Activated CD4-positive, alpha-beta T cell treated with anti-CD3 and anti-CD28 coated beads, Interleukin-2, amount 50 U/mL, for 24 hours (primary cell): ENCODE measurements around the gene CKMT2.

ENCODE experiments used
- DNase-seq, 2 donors: peaks; one replicate each; pipeline ENCODE4 v3.0.0-alpha.2; 2020; ENCODE audit warnings: low read depth in 1 of 2, low spot score in 1 of 2

Gene CKMT2

DNA sequence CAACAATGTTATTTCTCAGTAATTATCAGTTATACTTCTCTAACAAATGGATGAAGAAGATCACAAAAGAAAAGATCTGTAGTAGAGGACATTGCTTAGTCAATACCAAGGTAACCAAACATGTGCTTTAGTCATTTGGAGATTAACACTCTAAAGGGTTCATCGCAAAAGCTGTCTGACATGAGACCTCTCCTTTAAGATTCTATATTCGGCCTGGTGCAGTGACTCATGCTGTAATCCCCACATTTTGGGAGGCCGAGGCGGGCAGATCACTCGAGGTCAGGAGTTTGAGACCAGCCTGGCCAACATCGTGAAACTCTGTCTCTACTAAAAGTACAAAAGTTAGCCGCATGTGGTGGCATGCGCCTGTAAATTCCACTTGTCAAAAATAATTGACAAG lies 18.3 kb upstream of the CKMT2 start:
- DNase-seq = no peak

DNA sequence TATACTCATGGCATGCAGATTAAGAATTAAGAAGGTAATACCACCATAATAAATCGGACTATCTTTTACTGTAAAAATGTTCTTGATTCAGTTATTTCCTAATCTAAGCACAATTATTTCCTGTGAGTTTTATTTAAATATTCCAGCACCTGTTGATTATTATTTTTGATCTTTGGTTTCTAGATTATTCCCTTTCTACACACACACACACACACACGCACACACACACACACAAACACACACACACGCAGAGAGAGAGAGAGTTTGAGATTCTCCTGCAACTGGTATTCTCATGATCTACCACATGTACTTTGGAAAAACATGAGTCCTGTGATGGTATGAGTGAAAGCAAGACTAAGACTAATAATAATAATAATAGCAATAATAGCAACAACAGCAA lies 17.0 kb upstream of the CKMT2 start:
- DNase-seq = no peak

DNA sequence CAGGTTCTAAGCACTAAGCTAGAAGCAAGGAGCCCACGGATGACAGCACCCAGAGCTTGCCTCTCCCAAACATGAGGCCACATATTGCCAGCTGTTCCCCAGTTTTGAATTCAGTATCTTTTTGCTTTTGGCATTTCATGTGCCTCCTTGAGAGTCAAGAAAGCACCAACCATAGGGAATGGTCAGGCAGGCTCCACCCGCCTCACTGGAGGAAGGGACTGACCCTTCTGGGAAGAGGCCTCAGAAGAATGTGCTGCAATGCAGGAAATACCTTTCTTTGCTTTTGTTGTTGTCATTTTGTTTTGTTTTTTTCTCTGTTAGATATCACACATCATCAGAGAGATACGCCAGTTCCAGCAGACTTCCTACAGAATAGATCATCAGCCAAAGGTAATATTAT lies 13.7 kb upstream of the CKMT2 start:
- no peak for DNase-seq

GRCh38 chr5:81222285-81222684 lies 10.8 kb upstream of the CKMT2 start:
- DNase-seq = no peak

DNA sequence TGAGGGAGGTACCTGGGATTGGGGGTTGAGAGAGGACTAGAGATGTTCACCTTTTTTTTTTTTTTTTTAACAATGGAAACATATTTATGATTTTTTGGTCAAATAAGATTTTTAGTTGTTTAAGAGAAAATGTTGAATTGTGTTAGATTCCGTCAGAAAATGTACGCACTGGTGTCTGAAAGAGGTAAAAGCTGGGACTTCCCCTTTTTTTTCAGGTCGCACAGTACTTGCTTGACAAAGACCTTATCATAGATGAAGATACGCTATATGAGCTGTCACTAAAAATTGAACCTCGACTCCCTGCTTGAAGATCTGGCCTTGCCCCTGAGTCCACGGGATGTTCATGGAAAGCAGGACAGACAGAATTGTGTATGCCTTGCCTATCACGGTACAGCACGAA lies 7.7 kb upstream of the CKMT2 start:
- DNase-seq = no peak

GRCh38 chr5:81226286-81226685 lies 6.8 kb upstream of the CKMT2 start:
- DNase-seq = no peak

GRCh38 chr5:81226949-81227348 lies 6.2 kb upstream of the CKMT2 start:
- DNase-seq = no peak

- DNase-seq = no peak
Measured at GRCh38 chr5:81228084-81228483, 5.0 kb upstream of the CKMT2 start.

DNA sequence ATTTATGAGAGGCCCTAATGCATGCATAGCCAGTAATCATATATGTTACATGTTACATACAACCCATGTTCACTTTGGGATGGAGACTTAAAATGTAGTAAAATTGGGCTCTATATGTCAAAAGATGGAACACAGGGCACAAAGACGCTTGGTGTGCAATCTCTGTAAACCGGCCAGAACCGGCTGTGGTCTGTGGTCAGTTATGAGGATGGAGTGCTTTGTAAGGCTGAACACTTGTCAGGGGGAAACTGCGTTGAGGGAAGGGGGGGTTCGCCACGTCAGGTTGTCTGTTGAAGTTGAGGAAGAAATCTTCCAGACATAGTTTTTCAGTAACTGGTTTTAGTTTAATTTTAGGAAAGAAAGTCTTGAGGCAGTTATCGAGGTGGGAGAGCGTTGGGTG lies 2.7 kb upstream of the CKMT2 start:
- DNase-seq = no peak

GRCh38 chr5:81232464-81233079 lies 550 bp upstream of the CKMT2 start:
- DNase-seq = no peak

- DNase-seq = no peak
Measured at GRCh38 chr5:81234299-81234698, 1.2 kb downstream of the CKMT2 start.

DNA sequence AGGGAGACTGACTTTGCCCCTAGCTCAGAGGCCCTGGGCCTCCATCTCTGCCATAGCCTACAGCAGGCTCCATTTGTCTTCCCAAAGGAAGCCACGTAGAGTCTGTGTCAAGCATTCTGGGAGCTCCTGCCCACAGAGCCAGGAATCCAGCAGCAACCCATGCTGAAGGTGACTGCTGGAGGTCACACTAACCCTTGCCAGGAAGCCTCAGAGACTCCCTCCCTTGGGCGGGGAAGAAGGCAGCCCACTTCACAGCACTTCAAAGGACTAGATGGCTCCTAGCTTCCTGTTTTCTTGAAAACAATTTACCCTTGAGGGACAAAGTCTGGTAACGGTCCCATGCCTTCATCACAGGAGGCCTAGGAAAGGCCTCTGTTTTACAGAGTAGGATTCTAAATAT lies 1.7 kb downstream of the CKMT2 start:
- DNase-seq = no peak

DNA sequence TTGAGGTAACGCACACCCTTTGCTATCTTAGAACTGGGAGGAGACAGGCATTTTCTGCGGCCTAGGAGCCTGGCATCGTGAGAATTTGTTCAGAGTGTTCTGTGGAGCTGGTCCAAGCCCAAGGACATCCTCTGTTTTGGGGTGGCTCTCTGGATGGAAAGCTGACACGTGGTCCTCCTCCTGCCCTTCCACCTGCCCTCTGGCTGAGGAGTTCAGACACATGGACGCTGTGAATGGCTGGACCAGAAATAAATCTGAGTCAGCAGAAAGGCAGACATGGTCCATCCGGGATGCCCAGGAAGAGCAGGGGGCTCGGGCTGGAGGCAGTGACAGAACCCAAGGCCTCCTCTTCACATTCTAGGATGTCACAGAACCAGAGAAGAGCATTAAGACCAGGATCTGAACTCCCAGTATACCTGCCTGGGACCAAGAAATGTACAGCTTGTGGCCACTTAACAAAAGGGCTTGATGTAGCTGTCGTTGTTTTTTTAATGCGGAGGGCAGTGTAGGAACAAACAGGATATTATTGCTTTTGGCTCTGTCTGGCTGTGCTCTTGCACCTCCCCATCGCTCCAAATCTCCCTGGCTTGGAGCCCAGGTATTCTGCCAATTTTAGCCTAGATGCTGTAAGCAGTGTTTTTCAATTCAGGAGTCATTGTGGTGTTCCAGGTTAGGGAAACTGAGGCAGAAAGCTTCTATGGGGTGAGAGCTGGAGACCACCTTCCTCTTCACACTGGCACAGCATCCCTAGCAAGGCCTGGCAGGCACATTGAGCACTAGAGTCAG lies 2.4 kb downstream of the CKMT2 start:
- no peak for DNase-seq

GRCh38 chr5:81238460-81238859 lies 5.3 kb downstream of the CKMT2 start:
- DNase-seq = no peak

DNA sequence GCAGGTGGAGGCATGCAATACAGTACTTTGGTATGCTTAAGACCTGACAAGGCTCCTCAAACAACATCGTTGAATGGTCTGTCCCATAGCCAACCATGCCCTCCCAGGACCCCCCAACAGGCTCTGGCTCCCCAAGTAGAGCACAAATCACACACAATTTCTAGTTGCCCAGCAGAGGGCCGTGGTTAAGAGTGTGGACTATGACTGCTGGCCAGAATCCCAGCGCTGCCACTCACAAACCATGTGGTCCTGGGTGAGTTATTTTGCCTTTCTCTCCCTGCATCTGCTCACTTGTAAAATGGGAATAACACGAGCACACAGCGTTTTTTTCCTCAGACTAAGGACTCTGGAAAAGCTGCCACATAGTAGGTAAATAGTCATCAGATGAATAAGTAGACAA lies 6.5 kb downstream of the CKMT2 start:
- no peak for DNase-seq

GRCh38 chr5:81241001-81241400 lies 7.9 kb downstream of the CKMT2 start:
- DNase-seq = no peak

GRCh38 chr5:81241961-81242648 lies 9.0 kb downstream of the CKMT2 start:
- DNase-seq = no peak

- no peak for DNase-seq
Measured at GRCh38 chr5:81242906-81243436, 9.8 kb downstream of the CKMT2 start.

GRCh38 chr5:81244451-81244850 lies 11.3 kb downstream of the CKMT2 start:
- DNase-seq = no peak

DNA sequence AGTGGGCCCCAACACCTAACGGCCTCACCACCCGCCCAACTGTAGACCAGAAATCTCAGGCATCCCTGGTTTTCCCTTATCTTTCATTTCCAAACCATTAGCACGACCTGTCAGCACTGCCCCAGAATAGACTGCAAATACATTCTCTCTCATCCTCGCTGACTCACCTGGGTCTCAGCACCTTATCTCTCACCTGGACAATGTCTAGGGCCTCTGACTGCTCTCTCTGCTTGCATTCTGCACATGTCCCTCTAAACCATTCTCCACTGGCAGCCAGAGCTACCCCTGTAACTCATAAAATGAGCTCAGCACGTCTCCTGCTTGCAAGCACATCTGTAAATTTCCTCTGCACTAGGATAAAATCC lies 12.7 kb downstream of the CKMT2 start:
- DNase-seq = no peak

GRCh38 chr5:81246697-81247096 lies 13.6 kb downstream of the CKMT2 start:
- DNase-seq = no peak

GRCh38 chr5:81247441-81247972 lies 14.4 kb downstream of the CKMT2 start:
- DNase-seq = no peak
